ENCODE data around the gene TSPAN4. TPM values are rescaled to one million over a fixed set of nuclear protein-coding genes. Genes with fewer than 3 reads are reported as not detected.

Gene TSPAN4
- total RNA-seq, 4 donors from 2014 or later = 25.1 to 75.0 (median 32.4) TPM

- no peak for DNase-seq
- peaks cover 0 to 14% (median 0%) of the 10 kb centered on the region in 4 donors for H3K36me3 ChIP-seq
- intact Hi-C loops (cut with DNase I; ENCODE audit: low total_unique reads) (no loop called here), in situ Hi-C loops (cut with MboI; ENCODE audit: low pct_ligation_motif_present in 1 of 4, low pct_unique_long_range_greater_than_20kb in 1 of 4, low sequenced_read_pairs in 3 of 4) (no loop called here)
- 80% methylated on average over 22 of the region's 22 CpGs; no CpG with 5 or more reads in 1 of the 2 donors for WGBS, 2 donors (ENCODE audit: low coverage in 1 of 2)
- H3K27me3 ChIP-seq = peaks cover 17% of the 10 kb centered on the region
- peak overlapping the region in 1 of 4 donors; percentile 93 for H3K4me3 ChIP-seq
- TF ChIP-seq POLR2A (IDR thresholded peaks at IDR 0.05) = no peak
- TF ChIP-seq EP300 (IDR thresholded peaks at IDR 0.05; ENCODE audit: low read depth) = no peak
- no peak for TF ChIP-seq POLR2AphosphoS5 (IDR thresholded peaks at IDR 0.05)
- TF ChIP-seq CTCF (IDR thresholded peaks at IDR 0.05) = no peak
- H3K9me3 ChIP-seq = no peaks in the 10 kb centered on the region
- peaks cover 22 to 65% (median 60%) of the 10 kb centered on the region in 4 donors for H3K4me1 ChIP-seq
- peak overlapping the region; percentile 96 to 100 (median 97) for H3K27ac ChIP-seq
Observed at GRCh38 chr11:821512-822371, 20.9 kb upstream of the TSPAN4 start.

- no peak overlapping the region for H3K4me3 ChIP-seq
- intact Hi-C loops (cut with DNase I; ENCODE audit: low total_unique reads) (no loop called here), in situ Hi-C loops (cut with MboI; ENCODE audit: low pct_ligation_motif_present in 1 of 4, low pct_unique_long_range_greater_than_20kb in 1 of 4, low sequenced_read_pairs in 3 of 4) (no loop called here)
- no peaks in the 10 kb centered on the region for H3K9me3 ChIP-seq
- peaks cover 36% of the 10 kb centered on the region for H3K27me3 ChIP-seq
- TF ChIP-seq CTCF (IDR thresholded peaks at IDR 0.05) = no peak
- no peak for TF ChIP-seq POLR2AphosphoS5 (IDR thresholded peaks at IDR 0.05)
- no peak for TF ChIP-seq EP300 (IDR thresholded peaks at IDR 0.05; ENCODE audit: low read depth)
- no peak for TF ChIP-seq POLR2A (IDR thresholded peaks at IDR 0.05)
- H3K27ac ChIP-seq = peak overlapping the region in 1 of 4 donors; percentile 95
- H3K4me1 ChIP-seq = peaks cover 21 to 80% (median 71%) of the 10 kb centered on the region in 4 donors
- WGBS, 2 donors (ENCODE audit: low coverage in 1 of 2) = 91% methylated on average over 53 of the region's 53 CpGs; no CpG with 5 or more reads in 1 of the 2 donors
- DNase-seq = no peak
- peaks cover 0 to 14% (median 0%) of the 10 kb centered on the region in 4 donors for H3K36me3 ChIP-seq
Observed at GRCh38 chr11:823441-824291, 19.0 kb upstream of the TSPAN4 start.

- Histone ChIP-seq H3K4me1 (peaks cover 25 to 82% (median 74%) of the 10 kb centered on the region in 4 donors), H3K9me3 (no peaks in the 10 kb centered on the region), H3K4me3 (no peak overlapping the region), H3K27me3 (peaks cover 43% of the 10 kb centered on the region), H3K36me3 (peaks cover 0 to 14% (median 0%) of the 10 kb centered on the region in 4 donors), H3K27ac (peak overlapping the region; percentile 91 to 95 (median 94))
- DNase-seq = peak; percentile 62
- intact Hi-C loops (cut with DNase I; ENCODE audit: low total_unique reads) = no loop called here
- TF ChIP-seq POLR2AphosphoS5 (IDR thresholded peaks at IDR 0.05) = peak in 2 of 3 donors; percentile 49 to 54
- no peak for TF ChIP-seq CTCF (IDR thresholded peaks at IDR 0.05)
- in situ Hi-C loops (cut with MboI; ENCODE audit: low pct_ligation_motif_present in 1 of 4, low pct_unique_long_range_greater_than_20kb in 1 of 4, low sequenced_read_pairs in 3 of 4) = no loop called here
- WGBS, 2 donors (ENCODE audit: low coverage in 1 of 2) = 58% methylated on average over 51 of the region's 59 CpGs; no CpG with 5 or more reads in 1 of the 2 donors
Observed at GRCh38 chr11:824292-824880, 18.3 kb upstream of the TSPAN4 start.
